ENCODE data around the gene ADCY5.

DNA sequence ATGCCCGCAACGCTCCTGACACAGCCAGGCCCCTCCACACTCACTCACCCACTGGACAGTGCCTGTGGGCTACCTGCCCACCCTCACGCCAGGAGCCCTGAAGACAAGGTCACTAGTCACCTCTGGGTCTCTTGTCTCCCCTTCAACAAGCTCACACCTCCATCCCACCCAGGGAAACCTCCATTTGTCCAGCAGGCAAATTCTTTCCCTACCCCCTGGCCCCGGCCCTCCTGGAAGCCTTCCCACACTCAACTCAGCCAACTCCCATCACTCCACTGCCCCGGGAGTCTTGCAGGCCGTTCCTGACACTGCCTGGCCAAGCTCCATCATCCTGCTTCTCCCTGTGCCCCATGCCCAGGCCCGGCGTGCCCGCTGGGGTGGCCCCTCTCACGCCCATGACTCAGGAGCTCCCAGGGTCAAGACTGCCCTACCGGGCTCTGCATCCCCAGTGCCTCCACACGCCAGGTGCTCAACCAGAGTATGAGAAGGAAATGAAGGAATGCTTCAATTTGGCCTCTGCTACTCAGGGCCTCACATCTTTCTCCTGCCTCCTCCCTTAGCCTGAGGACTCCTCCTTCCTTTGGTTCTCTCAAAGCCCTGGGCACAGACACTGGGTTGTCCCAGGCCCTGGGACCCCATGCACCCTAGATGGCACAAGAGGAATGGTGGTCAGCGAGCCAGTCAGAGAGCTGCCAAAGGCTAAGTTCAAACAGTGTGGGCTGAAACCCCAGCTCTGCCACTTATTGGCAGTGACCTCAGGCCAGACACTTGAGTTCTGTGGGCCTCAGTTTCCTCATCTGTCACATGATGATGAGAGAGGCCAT lies 158.6 kb downstream of the ADCY5 start:
- TF ChIP-seq POLR2A (IDR thresholded peaks at IDR 0.05; ENCODE audit: low read depth, low read length) (no peak), POLR2AphosphoS5 (IDR thresholded peaks at IDR 0.05; ENCODE audit: low read depth, low read length) (no peak), TAF1 (IDR thresholded peaks at IDR 0.05; ENCODE audit: borderline replicate concordance, low read depth, low read length) (no peak)

Measured in GM12892 (cell line).